IPS DF 4.7 (cell line): Measurements from ENCODE around the gene DIDO1.
"Not testable (repeated sequence)": the region's sequence is repeated elsewhere in the genome, so short reads cannot be mapped to it uniquely, and the experiment has no call there.

Experiments used
- DNase-seq: peaks from one replicate; pipeline ENCODE4 v3.0.0-alpha.2; 2013; ENCODE audit warnings: low spot score; ENCODE audit errors: extremely low read depth

Gene DIDO1

GRCh38 chr20:62929051-62929538, 2.8 kb upstream of the DIDO1 start:
- no peak for DNase-seq

- no peak for DNase-seq
Measured at GRCh38 chr20:62928246-62928939, 2.1 kb upstream of the DIDO1 start.

GRCh38 chr20:62927128-62927705, 912 bp upstream of the DIDO1 start:
- DNase-seq: no peak

- DNase-seq: no peak
Measured at GRCh38 chr20:62925420-62926228, 681 bp downstream of the DIDO1 start.

- DNase-seq: no peak
Measured at GRCh38 chr20:62925076-62925419, 1.3 kb downstream of the DIDO1 start.

GRCh38 chr20:62924442-62925075, 1.7 kb downstream of the DIDO1 start:
- no peak for DNase-seq

GRCh38 chr20:62923669-62924441, 2.5 kb downstream of the DIDO1 start:
- no peak for DNase-seq

GRCh38 chr20:62923059-62923668, 3.1 kb downstream of the DIDO1 start:
- not testable (repeated sequence) for DNase-seq

GRCh38 chr20:62922451-62922921, 3.8 kb downstream of the DIDO1 start:
- DNase-seq: no peak

GRCh38 chr20:62921119-62921687, 5.1 kb downstream of the DIDO1 start:
- no peak for DNase-seq

- DNase-seq: no peak
Measured at GRCh38 chr20:62920039-62920645, 6.2 kb downstream of the DIDO1 start.

GRCh38 chr20:62918831-62919230, 7.5 kb downstream of the DIDO1 start:
- no peak for DNase-seq

- DNase-seq: no peak
Measured at GRCh38 chr20:62918147-62918546, 8.2 kb downstream of the DIDO1 start.

GRCh38 chr20:62917720-62918119, 8.6 kb downstream of the DIDO1 start:
- DNase-seq: no peak

GRCh38 chr20:62916703-62917476, 9.4 kb downstream of the DIDO1 start:
- no peak for DNase-seq

- no peak for DNase-seq
Measured at GRCh38 chr20:62914970-62915457, 11.3 kb downstream of the DIDO1 start.

GRCh38 chr20:62914436-62914835, 11.9 kb downstream of the DIDO1 start:
- DNase-seq: no peak

- no peak for DNase-seq
Measured at GRCh38 chr20:62913043-62913630, 13.2 kb downstream of the DIDO1 start.
